ENCODE data around the gene APBB1IP. TPM values are rescaled to one million over a fixed set of nuclear protein-coding genes. Genes with fewer than 3 reads are reported as not detected.

APBB1IP gene
- total and polyA plus RNA-seq, 8 donors = 1.8 to 50.0 (median 2.4) TPM

DNA sequence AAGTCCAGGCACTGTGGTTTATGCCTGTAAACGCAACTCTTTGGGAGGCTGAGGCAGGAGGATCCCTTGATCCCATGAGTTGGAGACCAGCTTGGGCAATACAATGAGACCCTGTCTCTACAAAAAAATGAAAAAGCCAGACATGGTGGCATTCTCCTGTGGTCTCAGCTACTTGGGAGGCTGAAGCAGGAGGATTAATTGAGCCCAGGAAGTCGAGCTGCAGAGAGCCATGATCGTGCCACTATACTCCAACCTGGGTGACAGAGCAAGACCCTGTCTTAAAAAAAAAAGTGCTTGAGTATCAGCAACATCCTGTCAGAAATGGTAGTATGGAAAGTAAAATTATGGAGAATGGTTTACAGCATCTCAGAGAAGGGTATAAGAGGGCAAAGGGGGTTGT is 11.6 kb downstream of the APBB1IP start:
- DNase-seq = no peak
- no peak for ATAC-seq
- Histone ChIP-seq H3K4me1 (peaks cover 0 to 47% of the 10 kb centered on the region in 2 donors), H3K9me3 (no peaks in the 10 kb centered on the region), H3K27me3 (no peaks in the 10 kb centered on the region), H3K27ac (no peak overlapping the region), H3K4me3 (no peak overlapping the region), H3K36me3 (no peaks in the 10 kb centered on the region)
- intact Hi-C loops (cut with DNase I) = no loop called here
- no peak for TF ChIP-seq CTCF (IDR thresholded peaks at IDR 0.05)

DNA sequence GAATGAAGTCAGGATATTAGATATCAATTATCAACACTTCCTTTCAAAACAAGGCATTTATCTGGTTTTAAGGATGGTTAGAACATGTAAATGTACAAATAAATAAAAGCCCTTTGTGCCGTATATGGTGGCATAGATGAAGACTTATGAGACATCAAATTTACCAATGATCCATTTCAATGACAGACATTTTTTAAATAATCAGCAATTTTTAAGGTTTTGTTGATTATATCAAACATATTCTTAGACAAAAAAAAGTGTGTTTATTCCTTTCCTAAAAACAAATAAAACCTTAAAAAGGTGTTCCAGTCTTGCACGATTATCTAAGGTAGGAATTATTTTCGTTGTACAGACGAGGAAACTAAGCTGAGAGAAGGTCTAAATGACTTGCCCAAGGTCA is 13.8 kb downstream of the APBB1IP start:
- Histone ChIP-seq H3K27me3 (no peaks in the 10 kb centered on the region), H3K36me3 (no peaks in the 10 kb centered on the region)

DNA sequence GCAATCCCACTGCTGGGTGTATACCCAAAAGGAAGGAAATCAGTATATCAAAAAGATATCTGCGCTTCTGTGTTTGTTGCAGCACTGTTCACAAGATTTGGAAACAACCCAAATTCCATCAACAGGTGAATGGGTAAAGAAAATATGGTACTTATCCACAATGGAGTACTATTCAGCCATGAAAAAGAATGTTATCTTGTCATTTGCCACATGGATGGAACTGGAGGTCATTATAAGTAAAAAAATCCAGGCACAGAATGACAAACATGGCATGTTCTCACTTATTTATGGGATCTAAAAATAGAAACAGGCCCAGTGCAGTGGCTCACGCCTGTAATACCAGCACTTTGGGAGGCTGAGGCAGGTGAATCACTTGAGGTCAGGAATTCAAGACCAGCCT is 15.7 kb downstream of the APBB1IP start:
- Histone ChIP-seq H3K9me3 (no peaks in the 10 kb centered on the region), H3K4me1 (peaks cover 0 to 47% of the 10 kb centered on the region in 2 donors), H3K27ac (no peak overlapping the region), H3K36me3 (no peaks in the 10 kb centered on the region), H3K4me3 (no peak overlapping the region), H3K27me3 (no peaks in the 10 kb centered on the region)
- ATAC-seq (no peak), DNase-seq (no peak)
- intact Hi-C loops (cut with DNase I) = no loop called here
- TF ChIP-seq CTCF (IDR thresholded peaks at IDR 0.05) = no peak

More for the DNA sequence above, 13.8 kb downstream of the APBB1IP start:
- ATAC-seq (no peak), DNase-seq (no peak)
- no peak for TF ChIP-seq CTCF (IDR thresholded peaks at IDR 0.05)
- Histone ChIP-seq H3K27ac (no peak overlapping the region), H3K4me3 (no peak overlapping the region), H3K9me3 (no peaks in the 10 kb centered on the region), H3K4me1 (peaks cover 0 to 48% of the 10 kb centered on the region in 2 donors)
- intact Hi-C loops (cut with DNase I) = no loop called here

GRCh38 chr10:26454891-26455290 is 16.8 kb downstream of the APBB1IP start:
- intact Hi-C loops (cut with DNase I) = no loop called here
- Histone ChIP-seq H3K9me3 (no peaks in the 10 kb centered on the region), H3K27ac (no peak overlapping the region), H3K4me3 (no peak overlapping the region), H3K27me3 (no peaks in the 10 kb centered on the region), H3K36me3 (no peaks in the 10 kb centered on the region), H3K4me1 (peaks cover 0 to 40% of the 10 kb centered on the region in 2 donors)
- no peak for ATAC-seq
- DNase-seq = no peak
- TF ChIP-seq CTCF (IDR thresholded peaks at IDR 0.05) = no peak

DNA sequence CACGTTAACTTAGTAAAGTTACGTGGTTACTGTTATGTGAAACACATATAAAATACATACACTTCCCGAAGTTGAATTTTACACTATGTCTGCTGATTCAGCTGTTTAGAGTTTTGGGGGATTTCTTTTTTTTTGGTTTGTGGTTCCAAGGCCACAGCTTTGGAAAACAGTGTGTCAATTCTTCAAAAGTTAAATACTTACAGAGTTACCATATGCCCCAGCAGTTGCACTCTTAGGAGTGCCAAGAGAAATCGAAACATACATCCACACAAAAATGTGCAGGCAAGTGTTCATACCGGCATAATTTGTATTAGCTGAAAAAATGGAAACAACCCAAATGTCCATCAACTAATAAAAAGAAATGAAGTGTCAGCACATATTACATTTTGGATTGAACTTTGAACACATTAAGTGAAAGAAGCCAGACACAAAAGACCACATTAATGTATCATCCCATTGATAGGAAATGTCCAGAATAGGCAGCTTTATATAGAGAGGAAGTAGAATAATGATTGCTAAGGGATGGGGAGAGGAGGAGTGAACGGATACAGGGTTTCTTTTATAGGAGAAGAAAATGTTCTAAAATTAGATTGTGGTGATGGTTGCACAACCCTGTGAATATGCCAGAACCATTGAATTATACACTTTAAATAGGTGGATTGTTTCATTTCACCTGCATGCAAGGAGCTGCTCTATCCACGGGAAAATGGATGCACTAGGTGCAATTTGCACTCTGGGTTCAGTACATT is 17.6 kb downstream of the APBB1IP start:
- no peaks in the 10 kb centered on the region for H3K27me3 ChIP-seq
- TF ChIP-seq CTCF (IDR thresholded peaks at IDR 0.05) = no peak

More for the DNA sequence above, 17.6 kb downstream of the APBB1IP start:
- Histone ChIP-seq H3K9me3 (no peaks in the 10 kb centered on the region), H3K36me3 (no peaks in the 10 kb centered on the region), H3K4me1 (peaks cover 0 to 40% of the 10 kb centered on the region in 2 donors), H3K4me3 (no peak overlapping the region), H3K27ac (peak overlapping the region in 1 of 2 donors; percentile 18)
- DNase-seq = no peak
- ATAC-seq = no peak
- intact Hi-C loops (cut with DNase I) = no loop called here

Measured in left lung (tissue), 10 donors.